ENCODE measurements around the gene MAST2. TPM values are rescaled to one million over a fixed set of nuclear protein-coding genes. Genes with fewer than 3 reads are reported as not detected.

The MAST2 gene
- total RNA-seq, 1 donor from 2014 or later, result 60.7 TPM

DNA sequence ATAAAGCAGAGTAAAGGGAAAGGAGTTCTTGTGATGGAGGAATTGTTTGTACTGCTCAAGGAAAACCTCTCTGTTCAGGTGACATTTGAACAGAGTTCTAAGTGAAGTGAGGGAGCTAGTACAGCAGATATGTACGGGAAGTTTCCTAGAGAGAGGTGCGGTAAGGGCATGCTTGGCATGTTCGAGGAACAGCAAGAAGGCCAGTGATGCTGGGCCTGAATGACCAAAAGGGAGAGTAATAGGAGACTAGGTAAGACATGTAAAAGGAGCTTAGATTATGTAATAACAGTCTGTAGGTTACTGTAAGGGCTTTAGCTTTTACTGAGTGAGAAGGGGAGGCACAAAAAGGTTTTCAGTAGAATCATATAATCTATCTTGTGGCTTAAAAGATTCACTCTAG, 265.1 kb downstream of the MAST2 start:
- H3K4me1 Mint-ChIP-seq, result peaks cover 7% of the 10 kb centered on the region
- TF ChIP-seq, protein P1, sequence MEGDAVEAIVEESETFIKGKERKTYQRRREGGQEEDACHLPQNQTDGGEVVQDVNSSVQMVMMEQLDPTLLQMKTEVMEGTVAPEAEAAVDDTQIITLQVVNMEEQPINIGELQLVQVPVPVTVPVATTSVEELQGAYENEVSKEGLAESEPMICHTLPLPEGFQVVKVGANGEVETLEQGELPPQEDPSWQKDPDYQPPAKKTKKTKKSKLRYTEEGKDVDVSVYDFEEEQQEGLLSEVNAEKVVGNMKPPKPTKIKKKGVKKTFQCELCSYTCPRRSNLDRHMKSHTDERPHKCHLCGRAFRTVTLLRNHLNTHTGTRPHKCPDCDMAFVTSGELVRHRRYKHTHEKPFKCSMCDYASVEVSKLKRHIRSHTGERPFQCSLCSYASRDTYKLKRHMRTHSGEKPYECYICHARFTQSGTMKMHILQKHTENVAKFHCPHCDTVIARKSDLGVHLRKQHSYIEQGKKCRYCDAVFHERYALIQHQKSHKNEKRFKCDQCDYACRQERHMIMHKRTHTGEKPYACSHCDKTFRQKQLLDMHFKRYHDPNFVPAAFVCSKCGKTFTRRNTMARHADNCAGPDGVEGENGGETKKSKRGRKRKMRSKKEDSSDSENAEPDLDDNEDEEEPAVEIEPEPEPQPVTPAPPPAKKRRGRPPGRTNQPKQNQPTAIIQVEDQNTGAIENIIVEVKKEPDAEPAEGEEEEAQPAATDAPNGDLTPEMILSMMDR (IDR thresholded peaks at IDR 0.05; ENCODE audit: unreplicated experiment), result no peak

DNA sequence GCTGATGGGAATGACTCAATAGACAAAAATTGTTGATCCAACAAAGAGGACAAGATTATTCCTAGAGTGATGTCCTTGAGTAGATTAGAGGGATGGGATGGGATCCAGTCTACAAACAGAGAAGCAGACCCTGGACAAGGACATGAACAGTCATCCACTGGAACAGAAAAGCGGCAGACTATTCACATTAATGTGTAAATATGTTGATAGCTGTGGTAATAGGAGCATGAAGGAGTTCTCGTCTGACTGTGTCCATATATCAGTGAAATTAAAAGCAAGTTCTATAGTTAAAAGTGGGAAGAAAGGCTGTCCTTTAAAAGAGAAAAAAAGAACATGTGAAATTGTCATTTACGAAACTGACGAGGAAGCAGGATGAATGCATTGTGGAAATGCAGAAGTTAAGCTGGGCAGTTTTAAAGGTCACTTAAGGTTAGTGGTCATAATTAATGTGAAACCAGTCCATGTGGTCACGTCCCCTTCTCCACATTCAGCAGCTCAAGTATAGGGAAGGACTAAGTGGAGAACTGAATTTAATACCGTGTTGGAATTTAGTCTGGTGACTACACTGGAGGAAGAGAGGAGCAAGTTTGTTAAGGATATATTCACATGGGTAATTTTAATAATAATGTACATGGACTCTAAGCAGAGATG, 266.9 kb downstream of the MAST2 start:
- no peak for DNase-seq (ENCODE audit: low spot score in 2 of 2, unreplicated experiment in 2 of 2)
- Mint-ChIP-seq H3K9me3 (no peaks in the 10 kb centered on the region), H3K4me3 (no peak overlapping the region), H3K4me1 (peaks cover 7% of the 10 kb centered on the region), H3K27ac (no peak overlapping the region), H3K27me3 (ENCODE audit: low read depth) (no peaks in the 10 kb centered on the region), H3K36me3 (peaks cover 20% of the 10 kb centered on the region)
- TF ChIP-seq, protein P1 (IDR thresholded peaks at IDR 0.05; ENCODE audit: unreplicated experiment), result no peak

More for the DNA sequence above, 265.1 kb downstream of the MAST2 start:
- Mint-ChIP-seq H3K4me3 (no peak overlapping the region), H3K27me3 (ENCODE audit: low read depth) (no peaks in the 10 kb centered on the region), H3K27ac (no peak overlapping the region), H3K9me3 (no peaks in the 10 kb centered on the region), H3K36me3 (peaks cover 19% of the 10 kb centered on the region)
- no peak for DNase-seq (ENCODE audit: low spot score in 2 of 2, unreplicated experiment in 2 of 2)

DNA sequence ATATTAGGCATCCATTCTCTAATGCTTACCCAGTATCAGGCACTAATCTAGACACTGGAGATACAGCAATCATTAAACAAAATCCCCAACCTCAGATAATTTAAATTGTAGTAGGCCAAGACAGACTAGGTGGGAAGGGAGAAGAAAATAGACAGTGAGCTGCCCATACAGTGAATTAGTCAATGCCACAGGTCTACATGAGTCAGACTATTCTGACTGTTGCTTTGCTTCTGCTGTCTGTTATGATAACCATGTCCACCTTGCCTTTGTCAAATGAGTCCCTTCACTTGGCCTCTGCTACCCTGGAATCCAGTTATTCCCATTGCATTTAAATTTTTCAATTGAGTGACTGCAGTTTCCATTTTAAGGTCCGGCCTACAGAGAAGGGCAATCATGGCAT, 269.6 kb downstream of the MAST2 start:
- Mint-ChIP-seq H3K27ac (no peak overlapping the region), H3K36me3 (peaks cover 24% of the 10 kb centered on the region), H3K9me3 (no peaks in the 10 kb centered on the region), H3K27me3 (ENCODE audit: low read depth) (no peaks in the 10 kb centered on the region), H3K4me1 (peaks cover 14% of the 10 kb centered on the region), H3K4me3 (no peak overlapping the region)
- TF ChIP-seq, protein P1 (IDR thresholded peaks at IDR 0.05; ENCODE audit: unreplicated experiment), result no peak
- no peak for DNase-seq (ENCODE audit: low spot score in 2 of 2, unreplicated experiment in 2 of 2)

DNA sequence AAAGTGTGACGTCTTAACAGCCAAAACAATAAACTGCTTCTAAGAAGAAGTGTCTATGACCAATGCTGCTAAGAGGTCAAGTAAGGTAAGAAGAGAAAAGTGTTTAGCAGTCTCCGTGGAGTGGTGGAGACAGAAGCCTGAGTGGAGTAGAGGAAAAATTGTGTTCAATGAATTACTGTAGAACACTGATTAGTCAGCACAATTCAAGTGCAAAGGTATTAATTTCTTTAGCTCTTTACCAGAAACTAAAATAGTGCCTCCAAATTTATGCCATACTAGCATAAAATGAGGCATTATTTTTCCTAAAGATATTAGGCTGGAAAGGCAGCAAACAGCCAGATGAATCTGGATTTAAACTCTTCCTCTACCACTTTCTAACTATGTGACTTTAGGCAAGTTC, 272.9 kb downstream of the MAST2 start:
- Mint-ChIP-seq H3K36me3 (peaks cover 22% of the 10 kb centered on the region), H3K27ac (no peak overlapping the region), H3K9me3 (no peaks in the 10 kb centered on the region), H3K4me3 (no peak overlapping the region), H3K27me3 (ENCODE audit: low read depth) (no peaks in the 10 kb centered on the region), H3K4me1 (peaks cover 18% of the 10 kb centered on the region)
- TF ChIP-seq, protein P1 (IDR thresholded peaks at IDR 0.05; ENCODE audit: unreplicated experiment), result no peak
- DNase-seq (ENCODE audit: low spot score in 2 of 2, unreplicated experiment in 2 of 2), result no peak

DNA sequence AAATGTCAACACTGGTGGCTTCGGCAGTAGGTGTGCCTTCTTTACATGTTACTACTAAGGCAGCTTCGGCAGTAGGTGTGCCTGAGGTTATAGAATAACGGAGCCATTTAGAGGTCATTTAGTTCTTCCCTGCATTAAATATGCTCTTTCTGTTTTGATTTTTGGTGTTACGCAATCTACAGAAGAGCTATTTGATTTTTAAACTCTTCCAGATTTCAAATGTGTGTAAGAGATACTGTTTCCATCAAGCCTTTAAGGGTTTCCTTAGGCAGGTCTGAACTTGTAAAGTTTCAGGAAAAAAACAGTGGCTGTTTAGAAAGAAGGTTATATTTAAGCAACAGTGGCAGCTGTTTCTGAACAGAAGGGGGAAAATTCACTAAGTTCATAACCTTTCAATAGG, 274.2 kb downstream of the MAST2 start:
- H3K27me3 Mint-ChIP-seq (ENCODE audit: low read depth), result no peaks in the 10 kb centered on the region
- peak overlapping the region; percentile 75 for H3K27ac Mint-ChIP-seq
- H3K36me3 Mint-ChIP-seq, result peaks cover 18% of the 10 kb centered on the region
- DNase-seq (ENCODE audit: low spot score in 2 of 2, unreplicated experiment in 2 of 2), result no peak
- TF ChIP-seq, protein P1 (IDR thresholded peaks at IDR 0.05; ENCODE audit: unreplicated experiment), result no peak
- H3K4me1 Mint-ChIP-seq, result peaks cover 11% of the 10 kb centered on the region
- H3K9me3 Mint-ChIP-seq, result no peaks in the 10 kb centered on the region
- no peak overlapping the region for H3K4me3 Mint-ChIP-seq
